ENCODE data around the gene CDK17. TPM values are rescaled to one million over a fixed set of nuclear protein-coding genes. Genes with fewer than 3 reads are reported as not detected.

Gene CDK17
- polyA plus RNA-seq, 1 of the 3 experiments (the other 2 are of a cell fraction): 11.7 TPM

GRCh38 chr12:96271469-96272199 is 128.6 kb downstream of the CDK17 start:
- H4K20me1 ChIP-seq (ENCODE audit: insufficient read depth): 0 out of 2 replicates have a peak, but pooled peaks cover 10% of the 10 kb centered on the region
- H3K9me3 ChIP-seq: no peaks in the 10 kb centered on the region
- no peak overlapping the region for H3K4me2 ChIP-seq
- ChIA-PET CTCF (no interaction called here), POLR2A (no interaction called here)
- no peak for DNase-seq
- peaks cover 43% of the 10 kb centered on the region for H3F3A ChIP-seq (replicated peaks; ENCODE audit: insufficient read depth)
- no peaks in the 10 kb centered on the region for H3K9me2 ChIP-seq
- 85% methylated on average over 8 of the region's 8 CpGs for WGBS (ENCODE audit: low lambda C conversion rate)
- H3K79me2 ChIP-seq (ENCODE audit: insufficient read depth): peaks cover 47% of the 10 kb centered on the region; the same call in 1 of the 2 replicates
- no peak overlapping the region for H3K27ac ChIP-seq (ENCODE audit: low read depth in 2 of 2, low read length in 1 of 2)
- no peaks in the 10 kb centered on the region for H3K27me3 ChIP-seq (ENCODE audit: insufficient read depth)
- no peak overlapping the region for H3K9ac ChIP-seq
- H3K4me3 ChIP-seq (ENCODE audit: low read depth in 2 of 2, low read length in 1 of 2): no peak overlapping the region
- H3K4me1 ChIP-seq (ENCODE audit: control insufficient read depth in 1 of 2, insufficient read depth in 2 of 2, low read depth in 1 of 2, low read length in 1 of 2): peaks cover 0 to 2% of the 10 kb centered on the region in 2 experiments; a peak in 2 of 4 replicates
- peaks cover 28 to 79% of the 10 kb centered on the region in 2 experiments for H3K36me3 ChIP-seq (replicated peaks in 1 of 2; ENCODE audit: control insufficient read depth in 1 of 2, insufficient read depth in 2 of 2, low read length in 1 of 2)
- no peak overlapping the region for H2AFZ ChIP-seq (ENCODE audit: low read depth)
- TF ChIP-seq EZH2phosphoT487 (IDR thresholded peaks at IDR 0.05; ENCODE audit: borderline replicate concordance, low read depth) (no peak), FOSL2 (IDR thresholded peaks at IDR 0.05; ENCODE audit: borderline replicate concordance, low read depth) (no peak), JUND (IDR thresholded peaks at IDR 0.05) (no peak), ZBTB33 (IDR thresholded peaks at IDR 0.05; ENCODE audit: borderline replicate concordance, low read depth) (no peak), YY1 (IDR thresholded peaks at IDR 0.05; ENCODE audit: low read depth) (no peak), NFIC (IDR thresholded peaks at IDR 0.05; ENCODE audit: borderline replicate concordance) (no peak), RFX5 (IDR thresholded peaks at IDR 0.05; ENCODE audit: low read length) (no peak), NRF1 (IDR thresholded peaks at IDR 0.05; ENCODE audit: low read depth, low read length) (no peak), RXRA (IDR thresholded peaks at IDR 0.05; ENCODE audit: borderline replicate concordance, low read depth) (no peak), GATA2 (CRISPR knock-in tag; IDR thresholded peaks at IDR 0.05) (no peak)

DNA sequence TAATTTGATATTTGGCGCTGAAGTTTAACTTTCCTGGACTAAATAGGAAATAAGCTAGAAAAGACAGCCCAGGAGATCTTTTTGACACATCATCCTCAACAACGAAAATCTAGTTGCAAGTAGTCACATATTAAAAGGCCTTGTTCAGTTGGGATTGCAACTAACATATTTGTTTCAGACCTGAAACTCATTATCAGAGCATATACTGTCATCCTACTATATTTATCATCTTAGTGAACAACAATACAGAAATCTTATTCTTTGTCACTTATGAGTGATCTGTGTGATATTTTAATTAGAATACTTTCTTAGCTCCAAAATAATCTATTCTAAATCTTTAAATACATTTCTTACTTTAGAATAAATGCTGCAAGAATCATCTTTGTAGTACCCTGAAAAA is 134.0 kb downstream of the CDK17 start:
- H3K4me3 ChIP-seq (ENCODE audit: low read depth in 2 of 2, low read length in 1 of 2): no peak overlapping the region
- no peaks in the 10 kb centered on the region for H3K9me2 ChIP-seq
- peak overlapping the region in 1 of 2 experiments; percentile 11; a peak in 1 of 4 replicates for H3K27ac ChIP-seq (ENCODE audit: low read depth in 2 of 2, low read length in 1 of 2)
- ChIA-PET POLR2A (no interaction called here), CTCF (interaction anchor here (1.4 kb wide), 1 partner anchor 134 kb away, joined by 3 read pairs; the partner anchor contains the start of gene CDK17)
- H2AFZ ChIP-seq (ENCODE audit: low read depth): no peak overlapping the region
- H3K9me3 ChIP-seq: no peaks in the 10 kb centered on the region
- peaks cover 25 to 81% of the 10 kb centered on the region in 2 experiments for H3K36me3 ChIP-seq (replicated peaks in 1 of 2; ENCODE audit: control insufficient read depth in 1 of 2, insufficient read depth in 2 of 2, low read length in 1 of 2)
- H3K9ac ChIP-seq: no peak overlapping the region
- no peak for DNase-seq
- WGBS (ENCODE audit: low lambda C conversion rate): 89% methylated on average over 2 of the region's 2 CpGs
- H3K4me1 ChIP-seq (ENCODE audit: control insufficient read depth in 1 of 2, insufficient read depth in 2 of 2, low read depth in 1 of 2, low read length in 1 of 2): peaks cover 0 to 2% of the 10 kb centered on the region in 2 experiments; a peak in 1 of 4 replicates
- no peak overlapping the region for H3K4me2 ChIP-seq
- H3F3A ChIP-seq (replicated peaks; ENCODE audit: insufficient read depth): peaks cover 59% of the 10 kb centered on the region
- peaks cover 59% of the 10 kb centered on the region for H3K79me2 ChIP-seq (ENCODE audit: insufficient read depth)
- peaks cover 32% of the 10 kb centered on the region for H4K20me1 ChIP-seq (ENCODE audit: insufficient read depth)
- H3K27me3 ChIP-seq (ENCODE audit: insufficient read depth): no peaks in the 10 kb centered on the region
- TF ChIP-seq RAD21 (IDR thresholded peaks at IDR 0.05; ENCODE audit: low read length): no peak
- TF ChIP-seq POLR2AphosphoS5 (IDR thresholded peaks at IDR 0.05; ENCODE audit: low read depth, low read length): no peak
- TF ChIP-seq JUND (IDR thresholded peaks at IDR 0.05): no peak
- no peak for TF ChIP-seq RCOR1 (IDR thresholded peaks at IDR 0.05; ENCODE audit: low read length)
- TF ChIP-seq FOXM1 (IDR thresholded peaks at IDR 0.05; ENCODE audit: low read depth): no peak
- TF ChIP-seq ELF1 (IDR thresholded peaks at IDR 0.05): no peak
- no peak for TF ChIP-seq GATA2 (CRISPR knock-in tag; IDR thresholded peaks at IDR 0.05)
- no peak for TF ChIP-seq RFX5 (IDR thresholded peaks at IDR 0.05; ENCODE audit: low read length)
- TF ChIP-seq TAF1 (IDR thresholded peaks at IDR 0.05; ENCODE audit: borderline replicate concordance, low read depth, low read length): no peak
- no peak for TF ChIP-seq ZBTB33 (IDR thresholded peaks at IDR 0.05; ENCODE audit: borderline replicate concordance, low read depth)
- TF ChIP-seq, protein P1, sequence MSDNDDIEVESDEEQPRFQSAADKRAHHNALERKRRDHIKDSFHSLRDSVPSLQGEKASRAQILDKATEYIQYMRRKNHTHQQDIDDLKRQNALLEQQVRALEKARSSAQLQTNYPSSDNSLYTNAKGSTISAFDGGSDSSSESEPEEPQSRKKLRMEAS (IDR thresholded peaks at IDR 0.05; ENCODE audit: low read depth): no peak
- no peak for TF ChIP-seq NFIC (IDR thresholded peaks at IDR 0.05; ENCODE audit: borderline replicate concordance)
- TF ChIP-seq, protein P2, sequence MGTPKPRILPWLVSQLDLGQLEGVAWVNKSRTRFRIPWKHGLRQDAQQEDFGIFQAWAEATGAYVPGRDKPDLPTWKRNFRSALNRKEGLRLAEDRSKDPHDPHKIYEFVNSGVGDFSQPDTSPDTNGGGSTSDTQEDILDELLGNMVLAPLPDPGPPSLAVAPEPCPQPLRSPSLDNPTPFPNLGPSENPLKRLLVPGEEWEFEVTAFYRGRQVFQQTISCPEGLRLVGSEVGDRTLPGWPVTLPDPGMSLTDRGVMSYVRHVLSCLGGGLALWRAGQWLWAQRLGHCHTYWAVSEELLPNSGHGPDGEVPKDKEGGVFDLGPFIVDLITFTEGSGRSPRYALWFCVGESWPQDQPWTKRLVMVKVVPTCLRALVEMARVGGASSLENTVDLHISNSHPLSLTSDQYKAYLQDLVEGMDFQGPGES (IDR thresholded peaks at IDR 0.05; ENCODE audit: low read depth, low read length): no peak
- TF ChIP-seq TCF12 (IDR thresholded peaks at IDR 0.05): no peak
